Suprapubic skin (tissue), 4 donors: Measurements from ENCODE around the gene SEMA4G. TPM values are rescaled to one million over a fixed set of nuclear protein-coding genes. Genes with fewer than 3 reads are reported as not detected.

Experiments used
- DNase-seq, 2 donors: peaks; one replicate each; pipeline ENCODE4 v3.0.0-alpha.2; 2019; ENCODE audit warnings: low spot score in 2 of 2
- H3K27ac ChIP-seq: fragments of 200-600 bp; sonication (generic); one replicate; pipeline ENCODE4 v1.5.1; 2019
- H3K27me3 ChIP-seq: fragments of 200-600 bp; sonication (generic); one replicate; pipeline ENCODE4 v1.5.1; 2019
- H3K36me3 ChIP-seq: fragments of 200-600 bp; sonication (generic); one replicate; pipeline ENCODE4 v1.5.1; 2019
- H3K4me1 ChIP-seq: fragments of 200-600 bp; sonication (generic); one replicate; pipeline ENCODE4 v1.5.1; 2019
- H3K4me3 ChIP-seq: fragments of 200-600 bp; sonication (generic); one replicate; pipeline ENCODE4 v1.5.1; 2019; ENCODE audit warnings: mild to moderate bottlenecking
- H3K9me3 ChIP-seq: fragments of 200-600 bp; sonication (generic); one replicate; pipeline ENCODE4 v1.5.1; 2019
- CTCF ChIP-seq, 2 donors: fragments of 200-600 bp in 1 of 2; fragments of 450-650 bp in 1 of 2; sonication (generic) in 1 of 2; IDR thresholded peaks; one replicate each; pipeline ENCODE4 v1.5.1; 2016 to 2019; ENCODE audit warnings: antibody characterized with exemption in 2 of 2, mild to moderate bottlenecking in 1 of 2, moderate library complexity in 1 of 2
- EP300 ChIP-seq: sonication (generic); formaldehyde crosslinking; IDR thresholded peaks from one replicate; pipeline ENCODE4 v1.6.1; 2017; ENCODE audit warnings: antibody characterized with exemption
- POLR2A ChIP-seq, 2 donors: fragments of 450-650 bp; IDR thresholded peaks; one replicate each; pipeline ENCODE4 v1.6.1; 2017; ENCODE audit warnings: antibody characterized with exemption in 2 of 2, mild to moderate bottlenecking in 2 of 2, moderate library complexity in 2 of 2
- POLR2AphosphoS5 ChIP-seq, 3 donors: sonication (generic); formaldehyde crosslinking; IDR thresholded peaks; one replicate each; pipeline ENCODE4 v1.6.1; 2017; ENCODE audit warnings: antibody characterized with exemption in 3 of 3
- WGBS: methylation state at CpG from one replicate; pipeline ENCODE4 v1.1.5; 2018; 5-methylcytosine and 5-hydroxymethylcytosine counted together
- total RNA-seq, 4 donors: library from RNA; depleted of rRNA; stranded (reverse); fragments of >200 nt; gene quantifications; one replicate each; pipeline ENCODE4 v1.1.0, GENCODE V29; 2016

SEMA4G gene
- total RNA-seq, 4 donors from 2014 or later: 19.2 to 36.3 (median 30.1) TPM

GRCh38 chr10:100997360-100998182 lies 28.3 kb downstream of the SEMA4G start:
- peak overlapping the region; percentile 98 for H3K27ac ChIP-seq
- no peaks in the 10 kb centered on the region for H3K9me3 ChIP-seq
- peak overlapping the region; percentile 81 for H3K4me3 ChIP-seq
- H3K36me3 ChIP-seq: peaks cover 11% of the 10 kb centered on the region
- DNase-seq: peak; percentile 85 to 88
- WGBS: under 1% methylated on average over 14 of the region's 66 CpGs
- TF ChIP-seq POLR2AphosphoS5 (IDR thresholded peaks at IDR 0.05) (no peak), CTCF (IDR thresholded peaks at IDR 0.05) (peak; percentile 83 to 91), POLR2A (IDR thresholded peaks at IDR 0.05) (no peak), EP300 (no peak)
- no peaks in the 10 kb centered on the region for H3K27me3 ChIP-seq
- H3K4me1 ChIP-seq: peaks cover 51% of the 10 kb centered on the region

- no peaks in the 10 kb centered on the region for H3K27me3 ChIP-seq
- peaks cover 55% of the 10 kb centered on the region for H3K4me1 ChIP-seq
- no peaks in the 10 kb centered on the region for H3K9me3 ChIP-seq
- H3K4me3 ChIP-seq: peak overlapping the region; percentile 81
- peak overlapping the region; percentile 98 for H3K27ac ChIP-seq
- 5% methylated on average over 23 of the region's 25 CpGs for WGBS
- TF ChIP-seq CTCF (IDR thresholded peaks at IDR 0.05): no peak
- TF ChIP-seq EP300: no peak
- TF ChIP-seq POLR2A (IDR thresholded peaks at IDR 0.05): no peak
- no peak for TF ChIP-seq POLR2AphosphoS5 (IDR thresholded peaks at IDR 0.05)
- peaks cover 12% of the 10 kb centered on the region for H3K36me3 ChIP-seq
- peak; percentile 89 to 90 for DNase-seq
Observed at GRCh38 chr10:100998183-100998990, 29.1 kb downstream of the SEMA4G start.

- H3K4me1 ChIP-seq: peaks cover 60% of the 10 kb centered on the region
- 1% methylated on average over 18 of the region's 83 CpGs for WGBS
- H3K27me3 ChIP-seq: no peaks in the 10 kb centered on the region
- H3K4me3 ChIP-seq: peak overlapping the region; percentile 81
- peak; percentile 89 to 92 for DNase-seq
- H3K36me3 ChIP-seq: peaks cover 19% of the 10 kb centered on the region
- H3K27ac ChIP-seq: peak overlapping the region; percentile 98
- H3K9me3 ChIP-seq: no peaks in the 10 kb centered on the region
- TF ChIP-seq POLR2A (IDR thresholded peaks at IDR 0.05) (peak; percentile 54 to 86), CTCF (IDR thresholded peaks at IDR 0.05) (peak; percentile 95 to 98), POLR2AphosphoS5 (IDR thresholded peaks at IDR 0.05) (no peak), EP300 (no peak)
Observed at GRCh38 chr10:100998991-100999741, 29.9 kb downstream of the SEMA4G start.

- Histone ChIP-seq H3K27me3 (no peaks in the 10 kb centered on the region), H3K9me3 (no peaks in the 10 kb centered on the region), H3K4me1 (peaks cover 60% of the 10 kb centered on the region), H3K36me3 (peaks cover 21% of the 10 kb centered on the region), H3K4me3 (peak within 1 kb of the TSS; percentile 81), H3K27ac (peak within 1 kb of the TSS; percentile 98)
- TF ChIP-seq CTCF (IDR thresholded peaks at IDR 0.05) (no peak), POLR2A (IDR thresholded peaks at IDR 0.05) (no peak), EP300 (no peak), POLR2AphosphoS5 (IDR thresholded peaks at IDR 0.05) (no peak)
- WGBS: no CpG with 5 or more reads among the region's 44 CpGs
- DNase-seq: no peak
Observed at GRCh38 chr10:100999742-101000126, 30.4 kb downstream of the SEMA4G start, which contains the start of gene LZTS2. LZTS2 (plus strand) TSS chr10:100999808; CDS start chr10:101002539, 2,731 bp downstream.
